ENCODE data around the gene ZBED5.
A peak's percentile ranks its signal among the peaks of the same experiment; 100 is the strongest.
"Not testable (repeated sequence)": the region's sequence is repeated elsewhere in the genome, so short reads cannot be mapped to it uniquely, and the experiment has no call there.

The ZBED5 gene

GRCh38 chr11:10838083-10838482 lies 19.8 kb downstream of the ZBED5 start:
- Mint-ChIP-seq H3K27ac (no peak overlapping the region), H3K4me1 (peaks cover 8% of the 10 kb centered on the region), H3K9me3 (no peaks in the 10 kb centered on the region)

GRCh38 chr11:10836884-10837283 lies 21.0 kb downstream of the ZBED5 start:
- H3K36me3 Mint-ChIP-seq; H3K9me3 Mint-ChIP-seq; H3K27me3 Mint-ChIP-seq; H3K27ac Mint-ChIP-seq; H3K4me1 Mint-ChIP-seq; ATAC-seq (ENCODE audit: low read depth); H3K4me3 Mint-ChIP-seq; DNase-seq (ENCODE audit: low spot score in 2 of 2): not testable (repeated sequence)

More at GRCh38 chr11:10838083-10838482, 19.8 kb downstream of the ZBED5 start:
- Mint-ChIP-seq H3K36me3 (no peaks in the 10 kb centered on the region), H3K4me3 (no peak overlapping the region), H3K27me3 (no peaks in the 10 kb centered on the region)
- DNase-seq (ENCODE audit: low spot score in 2 of 2) (no peak), ATAC-seq (ENCODE audit: low read depth) (no peak)

- H3K4me3 Mint-ChIP-seq = no peak overlapping the region
- H3K27ac Mint-ChIP-seq = no peak overlapping the region
Measured at GRCh38 chr11:10829139-10829538, 28.7 kb downstream of the ZBED5 start.

GRCh38 chr11:10828402-10828801 lies 29.5 kb downstream of the ZBED5 start:
- ATAC-seq (ENCODE audit: low read depth) (no peak), DNase-seq (ENCODE audit: low spot score in 2 of 2) (no peak)
- Mint-ChIP-seq H3K4me3 (no peak overlapping the region), H3K9me3 (no peaks in the 10 kb centered on the region), H3K36me3 (peaks cover 5% of the 10 kb centered on the region), H3K4me1 (peaks cover 11% of the 10 kb centered on the region), H3K27me3 (no peaks in the 10 kb centered on the region), H3K27ac (no peak overlapping the region)

More at GRCh38 chr11:10829139-10829538, 28.7 kb downstream of the ZBED5 start:
- no peak for ATAC-seq (ENCODE audit: low read depth)
- H3K27me3 Mint-ChIP-seq = no peaks in the 10 kb centered on the region
- no peaks in the 10 kb centered on the region for H3K9me3 Mint-ChIP-seq
- H3K36me3 Mint-ChIP-seq = peaks cover 5% of the 10 kb centered on the region
- H3K4me1 Mint-ChIP-seq = peaks cover 11% of the 10 kb centered on the region
- DNase-seq (ENCODE audit: low spot score in 2 of 2) = no peak

- no peaks in the 10 kb centered on the region for H3K27me3 Mint-ChIP-seq
- H3K4me1 Mint-ChIP-seq = peaks cover 11% of the 10 kb centered on the region
- peaks cover 7% of the 10 kb centered on the region for H3K36me3 Mint-ChIP-seq
- ATAC-seq (ENCODE audit: low read depth) (peak; percentile 99), DNase-seq (ENCODE audit: low spot score in 2 of 2) (peak; percentile 20 to 25)
- peak overlapping the region; percentile 75 for H3K4me3 Mint-ChIP-seq
- H3K27ac Mint-ChIP-seq = peak overlapping the region; percentile 88
- no peaks in the 10 kb centered on the region for H3K9me3 Mint-ChIP-seq
Measured at GRCh38 chr11:10824888-10825287, 33.0 kb downstream of the ZBED5 start.

GRCh38 chr11:10823152-10823579 lies 34.7 kb downstream of the ZBED5 start:
- peaks cover 4% of the 10 kb centered on the region for H3K36me3 Mint-ChIP-seq
- ATAC-seq (ENCODE audit: low read depth) = no peak
- H3K9me3 Mint-ChIP-seq = no peaks in the 10 kb centered on the region

GRCh38 chr11:10822491-10822890 lies 35.4 kb downstream of the ZBED5 start:
- peaks cover 11% of the 10 kb centered on the region for H3K4me1 Mint-ChIP-seq
- H3K27me3 Mint-ChIP-seq; H3K36me3 Mint-ChIP-seq; H3K4me3 Mint-ChIP-seq; H3K27ac Mint-ChIP-seq; DNase-seq (ENCODE audit: low spot score in 2 of 2); ATAC-seq (ENCODE audit: low read depth); H3K9me3 Mint-ChIP-seq: not testable (repeated sequence)

More at GRCh38 chr11:10823152-10823579, 34.7 kb downstream of the ZBED5 start:
- Mint-ChIP-seq H3K27ac (no peak overlapping the region), H3K27me3 (no peaks in the 10 kb centered on the region), H3K4me1 (peaks cover 11% of the 10 kb centered on the region), H3K4me3 (no peak overlapping the region)
- no peak for DNase-seq (ENCODE audit: low spot score in 2 of 2)

GRCh38 chr11:10818594-10818993 lies 39.3 kb downstream of the ZBED5 start:
- ATAC-seq (ENCODE audit: low read depth) = no peak
- no peaks in the 10 kb centered on the region for H3K9me3 Mint-ChIP-seq
- no peak overlapping the region for H3K4me3 Mint-ChIP-seq
- peaks cover 1% of the 10 kb centered on the region for H3K36me3 Mint-ChIP-seq
- no peak overlapping the region for H3K27ac Mint-ChIP-seq
- no peak for DNase-seq (ENCODE audit: low spot score in 2 of 2)
- H3K4me1 Mint-ChIP-seq = no peaks in the 10 kb centered on the region
- no peaks in the 10 kb centered on the region for H3K27me3 Mint-ChIP-seq

- no peaks in the 10 kb centered on the region for H3K9me3 Mint-ChIP-seq
- DNase-seq (ENCODE audit: low spot score in 2 of 2) (no peak), ATAC-seq (ENCODE audit: low read depth) (no peak)
- no peaks in the 10 kb centered on the region for H3K36me3 Mint-ChIP-seq
- H3K4me1 Mint-ChIP-seq = peaks cover 7% of the 10 kb centered on the region
- no peaks in the 10 kb centered on the region for H3K27me3 Mint-ChIP-seq
- H3K27ac Mint-ChIP-seq = no peak overlapping the region
- no peak overlapping the region for H3K4me3 Mint-ChIP-seq
Measured at GRCh38 chr11:10813945-10814344, 43.9 kb downstream of the ZBED5 start.

GRCh38 chr11:10809373-10810160 lies 48.3 kb downstream of the ZBED5 start:
- ATAC-seq (ENCODE audit: low read depth) (peak; percentile 3), DNase-seq (ENCODE audit: low spot score in 2 of 2) (no peak)
- Mint-ChIP-seq H3K4me3 (peak overlapping the region; percentile 98), H3K36me3 (peaks cover 15% of the 10 kb centered on the region), H3K27ac (peak overlapping the region; percentile 97), H3K4me1 (peaks cover 18% of the 10 kb centered on the region), H3K27me3 (no peaks in the 10 kb centered on the region), H3K9me3 (no peaks in the 10 kb centered on the region)

- Mint-ChIP-seq H3K4me1 (peaks cover 22% of the 10 kb centered on the region), H3K27me3 (no peaks in the 10 kb centered on the region), H3K9me3 (no peaks in the 10 kb centered on the region), H3K4me3 (peak within 1 kb of the TSS; percentile 98), H3K27ac (peak within 1 kb of the TSS; percentile 97), H3K36me3 (peaks cover 19% of the 10 kb centered on the region)
- DNase-seq (ENCODE audit: low spot score in 2 of 2) (peak; percentile 98 to 99), ATAC-seq (ENCODE audit: low read depth) (peak; percentile 90)
Measured at GRCh38 chr11:10808553-10809372, 49.1 kb downstream of the ZBED5 start, which contains the start of gene EIF4G2. Gene EIF4G2, minus strand, starts transcription at chr11:10808926.

GRCh38 chr11:10808235-10808552 lies 49.7 kb downstream of the ZBED5 start:
- Mint-ChIP-seq H3K36me3 (peaks cover 24% of the 10 kb centered on the region), H3K27ac (peak overlapping the region; percentile 97), H3K4me1 (peaks cover 22% of the 10 kb centered on the region), H3K27me3 (no peaks in the 10 kb centered on the region), H3K4me3 (peak overlapping the region; percentile 98), H3K9me3 (no peaks in the 10 kb centered on the region)
- DNase-seq (ENCODE audit: low spot score in 2 of 2) (no peak), ATAC-seq (ENCODE audit: low read depth) (no peak)

GRCh38 chr11:10807493-10808234 lies 50.2 kb downstream of the ZBED5 start:
- Mint-ChIP-seq H3K27ac (peak overlapping the region; percentile 97), H3K27me3 (no peaks in the 10 kb centered on the region), H3K4me3 (peak overlapping the region; percentile 98), H3K9me3 (no peaks in the 10 kb centered on the region), H3K36me3 (peaks cover 24% of the 10 kb centered on the region), H3K4me1 (peaks cover 22% of the 10 kb centered on the region)
- ATAC-seq (ENCODE audit: low read depth) = no peak
- DNase-seq (ENCODE audit: low spot score in 2 of 2) = peak; percentile 28 to 55

GRCh38 chr11:10806206-10806605 lies 51.6 kb downstream of the ZBED5 start:
- Mint-ChIP-seq H3K27ac (peak overlapping the region; percentile 97), H3K36me3 (peaks cover 29% of the 10 kb centered on the region), H3K4me3 (peak overlapping the region; percentile 34), H3K9me3 (no peaks in the 10 kb centered on the region), H3K27me3 (no peaks in the 10 kb centered on the region), H3K4me1 (peaks cover 24% of the 10 kb centered on the region)
- ATAC-seq (ENCODE audit: low read depth) = no peak
- DNase-seq (ENCODE audit: low spot score in 2 of 2) = no peak
